Measurements from ENCODE around the gene CSF2RB. TPM values are rescaled to one million over a fixed set of nuclear protein-coding genes. Genes with fewer than 3 reads are reported as not detected.

CSF2RB gene
- total RNA-seq, 1 experiment from 2014 or later = 0.07 TPM

GRCh38 chr22:36911887-36912661 lies 1.4 kb upstream of the CSF2RB start:
- DNase-seq (ENCODE audit: low spot score) (no peak), ATAC-seq (peak; percentile 82)
- H3K4me3 Mint-ChIP-seq = peak overlapping the region; percentile 29
- CTCF ChIA-PET = interaction anchor here (0.6 to 1.9 kb wide), 4 partner anchors 11 to 66 kb away, joined by 4 to 11 read pairs (median 8); no protein-coding TSS in a partner anchor
- H3K36me3 Mint-ChIP-seq = no peaks in the 10 kb centered on the region
- H3K4me1 Mint-ChIP-seq = peaks cover 33% of the 10 kb centered on the region
- peaks cover 66% of the 10 kb centered on the region for H3K27me3 Mint-ChIP-seq (ENCODE audit: low read depth)
- POLR2A ChIA-PET = no interaction called here
- TF ChIP-seq SMAD4 (CRISPR knock-in tag; IDR thresholded peaks at IDR 0.05) = no peak
- TF ChIP-seq TEAD4 (CRISPR knock-in tag; IDR thresholded peaks at IDR 0.05) = no peak
- no peak for TF ChIP-seq NR1H2 (CRISPR knock-in tag; IDR thresholded peaks at IDR 0.05)
- TF ChIP-seq E2F1 (CRISPR knock-in tag; IDR thresholded peaks at IDR 0.05) = no peak
- no peak for TF ChIP-seq ZNF416 (CRISPR knock-in tag; IDR thresholded peaks at IDR 0.05)
- TF ChIP-seq E2F5 (CRISPR knock-in tag; IDR thresholded peaks at IDR 0.05) = no peak
- TF ChIP-seq USF1 (CRISPR knock-in tag; IDR thresholded peaks at IDR 0.05) = no peak
- no peak for TF ChIP-seq CTCF (IDR thresholded peaks at IDR 0.05)
- H3K27ac Mint-ChIP-seq = peak overlapping the region; percentile 33; the same call in 1 of the 2 replicates
- no peaks in the 10 kb centered on the region for H3K9me3 Mint-ChIP-seq

- POLR2A ChIA-PET = no interaction called here
- peaks cover 71% of the 10 kb centered on the region for H3K27me3 Mint-ChIP-seq (ENCODE audit: low read depth)
- H3K36me3 Mint-ChIP-seq = no peaks in the 10 kb centered on the region
Measured at GRCh38 chr22:36912694-36913426, 568 bp upstream of the CSF2RB start.

More at GRCh38 chr22:36912694-36913426, 568 bp upstream of the CSF2RB start:
- TF ChIP-seq MLX (CRISPR knock-in tag; IDR thresholded peaks at IDR 0.05) (no peak), STAT6 (CRISPR knock-in tag; conservative IDR thresholded peaks at IDR 0.05; ENCODE audit: low read depth) (no peak), FOXP1 (CRISPR knock-in tag; IDR thresholded peaks at IDR 0.05; ENCODE audit: borderline replicate concordance) (no peak), ZNF232 (CRISPR knock-in tag; IDR thresholded peaks at IDR 0.05) (no peak), NR3C1 (CRISPR knock-in tag; conservative IDR thresholded peaks at IDR 0.05; ENCODE audit: low read depth) (no peak), PRRX2 (CRISPR knock-in tag; IDR thresholded peaks at IDR 0.05) (no peak), TCF7 (CRISPR knock-in tag; IDR thresholded peaks at IDR 0.05; ENCODE audit: low read depth) (no peak), KAT7 (CRISPR knock-in tag; IDR thresholded peaks at IDR 0.05; ENCODE audit: borderline replicate concordance) (no peak), ZBTB43 (CRISPR knock-in tag; IDR thresholded peaks at IDR 0.05) (no peak), EMX1 (CRISPR knock-in tag; IDR thresholded peaks at IDR 0.05) (no peak), CBFB (CRISPR knock-in tag; IDR thresholded peaks at IDR 0.05; ENCODE audit: low read depth) (no peak), GABPB1 (CRISPR knock-in tag; IDR thresholded peaks at IDR 0.05) (no peak), SOX15 (CRISPR knock-in tag; IDR thresholded peaks at IDR 0.05) (no peak), ZNF263 (CRISPR knock-in tag; IDR thresholded peaks at IDR 0.05; ENCODE audit: low read depth) (no peak), NR2C2 (CRISPR knock-in tag; IDR thresholded peaks at IDR 0.05) (no peak), ETV6 (CRISPR knock-in tag; IDR thresholded peaks at IDR 0.05) (no peak), SP1 (CRISPR knock-in tag; conservative IDR thresholded peaks at IDR 0.05) (no peak), IRF2 (CRISPR knock-in tag; IDR thresholded peaks at IDR 0.05; ENCODE audit: borderline replicate concordance, low read depth) (no peak)
- CTCF ChIA-PET = interaction anchor here (0.5 to 1.9 kb wide), 2 partner anchors 11 to 133 kb away, joined by 3 to 7 read pairs; no protein-coding TSS in a partner anchor
- no peak for DNase-seq (ENCODE audit: low spot score)
- Mint-ChIP-seq H3K4me3 (peak overlapping the region; percentile 29; the same call in 1 of the 2 replicates), H3K9me3 (no peaks in the 10 kb centered on the region), H3K4me1 (peaks cover 33% of the 10 kb centered on the region), H3K27ac (no peak overlapping the region)
- no peak for ATAC-seq
